T-cell (primary cell): ENCODE measurements around the gene ERGIC1. TPM values are rescaled to one million over a fixed set of nuclear protein-coding genes. Genes with fewer than 3 reads are reported as not detected.

Experiments used
- ATAC-seq, 4 experiments: fragments of 200-7000 bp in 3 of 4; fragments of 150-1000 bp in 1 of 4; cut with Tn5 transposase; replicated peaks in 1 of 4; 1 replicate in 3 of 4; 2 replicates in 1 of 4; pipeline ENCODE4 v1.10.0; 2021; ENCODE audit warnings: moderate library complexity in 3 of 4, mild to moderate bottlenecking in 2 of 4, moderate number of reproducible peaks in 1 of 4
- CTCF ChIA-PET, 2 donors: fragments of 300-600 bp; sonication (Branson Sonifier 250); formaldehyde crosslinking; loops; one replicate each; lab custom pipeline; 2022; ENCODE audit warnings: antibody characterized with exemption in 2 of 2; lab: Charles Lee
- POLR2A ChIA-PET, 2 donors: fragments of 300-600 bp; sonication (Branson Sonifier 250); formaldehyde crosslinking; loops; one replicate each; lab custom pipeline; 2022; ENCODE audit warnings: antibody characterized with exemption in 2 of 2; lab: Charles Lee
- DNase-seq, 35 experiments: peaks; one replicate each; pipeline versions ENCODE4 v3.0.0 to v3.0.0-alpha.2; 2013 to 2023
- H3K27ac ChIP-seq: one replicate; pipeline ENCODE4 v1.5.1; 2013; ENCODE audit warnings: low read length
- H3K27me3 ChIP-seq, 2 experiments: replicated peaks in 1 of 2; 1 replicate in 1 of 2; 2 replicates in 1 of 2; pipeline versions ENCODE4 v1.6.1 to v1.7.0; 2013; ENCODE audit warnings: low read length in 1 of 2, mixed read lengths in 1 of 2; ENCODE audit not compliant: control insufficient read depth in 2 of 2, insufficient read depth in 2 of 2; ENCODE audit errors: extremely low read depth in 1 of 2
- H3K36me3 ChIP-seq, 2 donors: 1 replicate in 1 of 2; 2 replicates in 1 of 2; pipeline versions ENCODE4 v1.6.1 to v1.7.0; 2013; ENCODE audit warnings: low read length in 1 of 2; ENCODE audit not compliant: control insufficient read depth in 2 of 2, insufficient read depth in 1 of 2; ENCODE audit errors: extremely low read depth in 1 of 2
- H3K4me1 ChIP-seq, 2 experiments: 1 replicate in 1 of 2; 2 replicates in 1 of 2; pipeline versions ENCODE4 v1.6.1 to v1.7.0; 2013; ENCODE audit warnings: low read length in 2 of 2, mixed read lengths in 1 of 2; ENCODE audit not compliant: insufficient read depth in 2 of 2, control insufficient read depth in 1 of 2; ENCODE audit errors: extremely low read depth in 1 of 2
- H3K4me3 ChIP-seq, 2 donors: 1 replicate in 1 of 2; 2 replicates in 1 of 2; pipeline versions ENCODE4 v1.5.1 to v1.7.0; 2013; ENCODE audit warnings: mild to moderate bottlenecking in 2 of 2, low read length in 1 of 2, moderate library complexity in 1 of 2; ENCODE audit not compliant: control insufficient read depth in 1 of 2; ENCODE audit errors: extremely low read depth in 1 of 2
- H3K9me3 ChIP-seq: 2 replicates; pipeline ENCODE4 v1.7.0; 2013
- H3K27ac Mint-ChIP-seq, 2 donors: one replicate each; pipeline ENCODE4 v1.8.0; 2020 to 2021; ENCODE audit warnings: mild to moderate bottlenecking in 2 of 2, mixed read lengths in 2 of 2
- H3K27me3 Mint-ChIP-seq, 2 donors: one replicate each; pipeline ENCODE4 v1.8.0; 2021 to 2022; ENCODE audit warnings: mixed read lengths in 2 of 2
- H3K36me3 Mint-ChIP-seq: one replicate; pipeline ENCODE4 v1.8.0; 2021; ENCODE audit warnings: mixed read lengths
- H3K4me1 Mint-ChIP-seq, 3 donors: one replicate each; pipeline ENCODE4 v1.8.0; 2020 to 2022; ENCODE audit warnings: mixed read lengths in 3 of 3, mild to moderate bottlenecking in 1 of 3
- H3K4me3 Mint-ChIP-seq, 3 donors: one replicate each; pipeline ENCODE4 v1.8.0; 2020 to 2022; ENCODE audit warnings: mild to moderate bottlenecking in 3 of 3, mixed read lengths in 3 of 3, moderate library complexity in 3 of 3
- H3K9me3 Mint-ChIP-seq, 3 donors: one replicate each; pipeline ENCODE4 v1.8.0; 2020 to 2022; ENCODE audit warnings: mixed read lengths in 3 of 3
- WGBS: methylation state at CpG from one replicate; pipeline ENCODE4 v1.1.5; 2013; ENCODE audit warnings: missing lambda C conversion rate; ENCODE audit not compliant: insufficient coverage; 5-methylcytosine and 5-hydroxymethylcytosine counted together
- total RNA-seq, 35 experiments: library from RNA in 6 of 35; stranded (reverse) in 6 of 35; fragments of 120-200 nt in 1 of 35; gene quantifications; one replicate each; pipeline versions ENCODE4 v1.2.1 to v1.2.4 and lab custom pipeline; 2013 to 2026

The ERGIC1 gene
- total RNA-seq, 5 donors from 2014 or later (not counting 1 experiment from before 2014, with no cell fraction given) = 45.5 to 67.7 (median 46.8) TPM

- Histone ChIP-seq H3K36me3 (peaks cover 6 to 56% of the 10 kb centered on the region in 2 donors), H3K4me3 (no peak overlapping the region), H3K4me1 (no peaks in the 10 kb centered on the region), H3K27ac (no peak overlapping the region), H3K9me3 (no peaks in the 10 kb centered on the region), H3K27me3 (no peaks in the 10 kb centered on the region)
- H3K9me3 Mint-ChIP-seq = no peaks in the 10 kb centered on the region
- no peak overlapping the region for H3K27ac Mint-ChIP-seq
- H3K36me3 Mint-ChIP-seq = peaks cover 27% of the 10 kb centered on the region
- no peaks in the 10 kb centered on the region for H3K4me1 Mint-ChIP-seq
- 98% methylated on average over 6 of the region's 15 CpGs for WGBS
- ChIA-PET POLR2A (no interaction called here), CTCF (interaction anchor here in 1 of 2 donors (1.6 kb wide), 1 partner anchor 213 kb away, joined by 3 read pairs; no protein-coding TSS in a partner anchor)
- no peak for ATAC-seq
- H3K27me3 Mint-ChIP-seq = no peaks in the 10 kb centered on the region
- no peak for DNase-seq
- H3K4me3 Mint-ChIP-seq = no peak overlapping the region
Observed at GRCh38 chr5:172940268-172941066, 106.4 kb downstream of the ERGIC1 start.

- Histone ChIP-seq H3K9me3 (no peaks in the 10 kb centered on the region), H3K36me3 (peaks cover 6 to 51% of the 10 kb centered on the region in 2 donors), H3K27me3 (no peaks in the 10 kb centered on the region), H3K27ac (no peak overlapping the region), H3K4me3 (no peak overlapping the region), H3K4me1 (no peaks in the 10 kb centered on the region)
- Mint-ChIP-seq H3K4me3 (no peak overlapping the region), H3K9me3 (no peaks in the 10 kb centered on the region), H3K27ac (no peak overlapping the region), H3K36me3 (peaks cover 22% of the 10 kb centered on the region), H3K4me1 (no peaks in the 10 kb centered on the region), H3K27me3 (no peaks in the 10 kb centered on the region)
- 100% methylated on average over 1 of the region's 4 CpGs for WGBS
- DNase-seq (no peak), ATAC-seq (no peak)
- POLR2A ChIA-PET = interaction anchor here in 1 of 2 donors (0.6 kb wide), 1 partner anchor 117 kb away, joined by 3 read pairs; no protein-coding TSS in a partner anchor
- CTCF ChIA-PET = interaction anchor here in 1 of 2 donors (1.6 kb wide), 1 partner anchor 214 kb away, joined by 3 read pairs; no protein-coding TSS in a partner anchor
Observed at GRCh38 chr5:172941067-172941516, 107.0 kb downstream of the ERGIC1 start.

GRCh38 chr5:172942556-172942955 is 108.5 kb downstream of the ERGIC1 start:
- Histone ChIP-seq H3K4me3 (no peak overlapping the region), H3K27me3 (no peaks in the 10 kb centered on the region), H3K4me1 (no peaks in the 10 kb centered on the region), H3K36me3 (peaks cover 3 to 44% of the 10 kb centered on the region in 2 donors), H3K9me3 (no peaks in the 10 kb centered on the region), H3K27ac (no peak overlapping the region)
- Mint-ChIP-seq H3K36me3 (peaks cover 22% of the 10 kb centered on the region), H3K27ac (no peak overlapping the region), H3K4me3 (no peak overlapping the region), H3K27me3 (no peaks in the 10 kb centered on the region), H3K4me1 (no peaks in the 10 kb centered on the region), H3K9me3 (no peaks in the 10 kb centered on the region)
- 90% methylated on average over 9 of the region's 11 CpGs for WGBS
- CTCF ChIA-PET = interaction anchor here in 1 of 2 donors (0.7 kb wide), 1 partner anchor 9 kb away, joined by 4 read pairs; no protein-coding TSS in a partner anchor
- POLR2A ChIA-PET = no interaction called here
- no peak for DNase-seq
- ATAC-seq = no peak

GRCh38 chr5:172943283-172943841 is 109.3 kb downstream of the ERGIC1 start:
- Histone ChIP-seq H3K27me3 (no peaks in the 10 kb centered on the region), H3K9me3 (no peaks in the 10 kb centered on the region), H3K27ac (no peak overlapping the region), H3K4me1 (no peaks in the 10 kb centered on the region), H3K36me3 (peaks cover 5 to 39% of the 10 kb centered on the region in 2 donors), H3K4me3 (no peak overlapping the region)
- ATAC-seq (no peak), DNase-seq (no peak)
- H3K4me1 Mint-ChIP-seq = no peaks in the 10 kb centered on the region
- H3K36me3 Mint-ChIP-seq = peaks cover 30% of the 10 kb centered on the region
- 77% methylated on average over 11 of the region's 18 CpGs for WGBS
- no peaks in the 10 kb centered on the region for H3K9me3 Mint-ChIP-seq
- no peak overlapping the region for H3K27ac Mint-ChIP-seq
- no peaks in the 10 kb centered on the region for H3K27me3 Mint-ChIP-seq
- no peak overlapping the region for H3K4me3 Mint-ChIP-seq
- ChIA-PET CTCF (no interaction called here), POLR2A (no interaction called here)

DNA sequence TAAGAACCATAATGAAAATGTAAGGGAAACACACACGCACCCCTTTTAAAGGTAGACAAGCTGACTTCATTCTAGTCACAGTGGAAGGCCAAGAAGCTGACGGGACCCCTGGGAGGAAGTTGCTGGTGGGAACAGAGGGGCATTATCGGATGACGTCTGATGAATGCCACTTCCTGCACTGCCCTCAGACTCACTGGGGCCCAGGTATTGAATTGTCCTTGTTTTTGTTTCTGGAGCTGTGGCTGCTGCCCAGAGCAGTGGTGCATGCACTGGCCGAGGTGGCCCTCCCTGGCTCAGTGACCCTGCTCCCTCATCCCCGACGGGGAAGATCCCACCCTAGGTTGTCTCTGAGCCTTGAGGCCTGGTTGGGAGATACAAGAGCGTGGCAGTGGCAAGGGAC is 109.9 kb downstream of the ERGIC1 start:
- no peaks in the 10 kb centered on the region for H3K4me1 ChIP-seq
- POLR2A ChIA-PET = no interaction called here
- no peak overlapping the region for H3K4me3 ChIP-seq
- WGBS = 100% methylated on average over 3 of the region's 8 CpGs
- H3K36me3 ChIP-seq = peaks cover 8 to 40% of the 10 kb centered on the region in 2 donors
- H3K27ac Mint-ChIP-seq = no peak overlapping the region
- no peaks in the 10 kb centered on the region for H3K4me1 Mint-ChIP-seq
- H3K9me3 Mint-ChIP-seq = no peaks in the 10 kb centered on the region
- H3K36me3 Mint-ChIP-seq = peaks cover 32% of the 10 kb centered on the region
- no peak overlapping the region for H3K4me3 Mint-ChIP-seq
- H3K27me3 Mint-ChIP-seq = no peaks in the 10 kb centered on the region
- DNase-seq = no peak
- H3K27me3 ChIP-seq = no peaks in the 10 kb centered on the region
- no peak for ATAC-seq
- H3K27ac ChIP-seq = no peak overlapping the region
- H3K9me3 ChIP-seq = no peaks in the 10 kb centered on the region
- CTCF ChIA-PET = no interaction called here

- no peaks in the 10 kb centered on the region for H3K4me1 Mint-ChIP-seq
- H3K4me3 Mint-ChIP-seq = no peak overlapping the region
- H3K9me3 ChIP-seq = no peaks in the 10 kb centered on the region
- no peaks in the 10 kb centered on the region for H3K27me3 ChIP-seq
- H3K27me3 Mint-ChIP-seq = no peaks in the 10 kb centered on the region
- no peak overlapping the region for H3K27ac ChIP-seq
- ATAC-seq = no peak
- ChIA-PET CTCF (interaction anchor here (0.5 to 0.9 kb wide), 2 partner anchors 34 to 70 kb away, joined by 4 read pairs; no protein-coding TSS in a partner anchor), POLR2A (no interaction called here)
- no peaks in the 10 kb centered on the region for H3K9me3 Mint-ChIP-seq
- H3K36me3 ChIP-seq = peaks cover 8 to 38% of the 10 kb centered on the region in 2 donors
- WGBS = 94% methylated on average over 5 of the region's 6 CpGs
- H3K4me3 ChIP-seq = no peak overlapping the region
- no peaks in the 10 kb centered on the region for H3K4me1 ChIP-seq
- DNase-seq = no peak
- H3K36me3 Mint-ChIP-seq = peaks cover 36% of the 10 kb centered on the region
- no peak overlapping the region for H3K27ac Mint-ChIP-seq
Observed at GRCh38 chr5:172944741-172945140, 110.7 kb downstream of the ERGIC1 start.
